RWPE1 (cell line): ENCODE measurements around the gene GALK1.
A peak's percentile ranks its signal among the peaks of the same experiment; 100 is the strongest.

Experiments
- CTCF ChIA-PET: fragments of 350-600 bp; sonication (Branson Sonifier 250); formaldehyde crosslinking; extraction: SDS; loops from one replicate; lab custom pipeline; 2021; lab: Yijun Ruan, JAX
- POLR2A ChIA-PET: fragments of 400-600 bp; formaldehyde crosslinking; extraction: SDS; loops from one replicate; lab custom pipeline; 2020; ENCODE audit warnings: antibody characterized with exemption; ENCODE audit not compliant: low non-redundant PET; lab: Yijun Ruan, JAX
- DNase-seq: peaks from one replicate; pipeline ENCODE4 v3.0.0; 2012; ENCODE audit warnings: low spot score
- H3K27ac ChIP-seq: fragments of 450-650 bp; 2 replicates; pipeline ENCODE4 v1.5.1; 2017
- CTCF ChIP-seq: fragments of 450-650 bp; conservative IDR thresholded peaks from 2 replicates; pipeline ENCODE4 v1.5.1; 2017; ENCODE audit warnings: low read depth, mild to moderate bottlenecking

Gene GALK1

GRCh38 chr17:75784473-75785015 lies 19.6 kb upstream of the GALK1 start, which contains the start of gene UNK:
Gene UNK, plus strand, starts transcription at chr17:75784806. Its CDS starts 75 bp downstream, at chr17:75784881.
- CTCF ChIA-PET, result interaction anchor here (0.6 to 1.4 kb wide), 2 partner anchors 12 to 583 kb away, joined by 3 to 8 read pairs; no protein-coding TSS in a partner anchor
- peak; percentile 99 for DNase-seq
- peak within 1 kb of the TSS; percentile 99 for H3K27ac ChIP-seq
- POLR2A ChIA-PET, result no interaction called here
- TF ChIP-seq CTCF, result no peak

DNA sequence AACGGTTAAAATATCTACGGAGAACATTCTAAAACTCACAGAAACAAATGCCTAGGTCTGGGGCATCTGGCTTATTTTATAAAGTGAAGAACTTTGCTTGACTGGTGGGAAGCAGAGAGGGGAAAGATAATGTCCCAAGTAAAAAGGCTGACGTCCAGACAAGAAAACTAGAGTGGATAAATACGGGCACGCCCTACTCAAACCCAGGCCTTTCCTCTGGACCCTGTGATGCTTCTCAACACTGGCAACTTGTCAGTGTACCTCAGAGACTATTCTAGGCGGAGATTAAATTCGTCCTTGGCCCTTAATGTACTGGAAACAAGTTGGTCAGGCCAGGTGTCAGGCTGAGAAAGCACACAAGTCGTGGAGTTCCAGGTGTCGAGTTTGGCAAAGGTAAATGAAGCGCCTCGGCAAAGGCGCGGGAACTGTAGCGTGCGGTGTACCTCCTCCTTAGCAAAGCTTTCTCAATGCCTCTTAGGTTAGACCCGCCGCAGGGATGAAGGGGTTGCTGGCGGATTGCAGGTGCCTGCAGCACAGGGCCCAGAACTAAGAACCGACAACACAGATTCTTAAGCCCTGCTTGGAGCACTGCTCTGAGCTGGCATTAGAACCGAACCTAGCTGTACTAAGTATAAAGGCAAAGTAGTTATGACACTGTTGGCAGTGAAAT lies 18.9 kb upstream of the GALK1 start:
- ChIA-PET POLR2A (interaction anchor here (1.3 kb wide), 1 partner anchor 72 kb away, joined by 4 read pairs; the partner anchor contains the start of gene WBP2), CTCF (interaction anchor here (0.6 to 1.6 kb wide), 8 partner anchors 11 to 790 kb away, joined by 3 to 8 read pairs (median 4); partner anchors contain the start of genes GALK1 and TRIM47)
- no peak for TF ChIP-seq CTCF
- no peak for DNase-seq
- peak overlapping the region; percentile 99 for H3K27ac ChIP-seq

DNA sequence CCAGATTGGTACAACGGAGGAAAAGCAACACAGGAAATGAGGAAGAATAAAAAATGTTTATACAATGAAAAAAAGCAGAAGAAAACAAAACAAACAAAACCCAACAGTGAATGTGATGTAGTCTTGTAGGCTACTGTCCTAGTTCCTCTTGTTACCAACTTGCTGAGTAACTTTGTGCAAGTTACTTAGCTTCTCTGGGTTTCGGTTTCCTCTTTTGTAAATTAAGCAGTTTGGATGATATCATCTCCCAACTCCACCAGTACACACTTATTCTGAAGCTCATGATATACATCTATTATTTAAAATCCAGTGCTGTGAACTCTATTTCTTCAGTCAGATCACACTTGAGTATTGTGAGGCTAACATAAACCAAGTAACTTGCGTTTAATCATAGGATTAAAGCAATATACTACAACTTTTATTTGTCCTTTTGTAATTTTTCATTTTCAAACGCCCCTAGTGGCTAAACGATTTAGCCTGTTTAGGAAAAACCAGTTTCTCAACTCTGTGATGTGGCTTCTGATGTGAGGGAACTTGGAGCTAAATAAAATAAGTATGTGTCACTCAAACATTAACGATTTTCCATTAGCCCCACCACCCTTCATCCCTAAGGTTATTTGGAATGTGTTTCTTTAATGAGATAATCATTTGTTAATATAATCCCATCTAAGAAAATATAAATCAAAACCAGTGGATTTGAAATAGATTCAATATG lies 18.2 kb upstream of the GALK1 start:
- CTCF ChIA-PET, result interaction anchor here (0.6 to 1.6 kb wide), 12 partner anchors 10 to 791 kb away, joined by 3 to 6 read pairs (median 4); partner anchors contain the start of genes GALK1 and TRIM47
- peak overlapping the region; percentile 99 for H3K27ac ChIP-seq
- no peak for DNase-seq
- TF ChIP-seq CTCF, result peak; percentile 87
- POLR2A ChIA-PET, result interaction anchor here (1.3 kb wide), 1 partner anchor 73 kb away, joined by 4 read pairs; the partner anchor contains the start of gene WBP2

DNA sequence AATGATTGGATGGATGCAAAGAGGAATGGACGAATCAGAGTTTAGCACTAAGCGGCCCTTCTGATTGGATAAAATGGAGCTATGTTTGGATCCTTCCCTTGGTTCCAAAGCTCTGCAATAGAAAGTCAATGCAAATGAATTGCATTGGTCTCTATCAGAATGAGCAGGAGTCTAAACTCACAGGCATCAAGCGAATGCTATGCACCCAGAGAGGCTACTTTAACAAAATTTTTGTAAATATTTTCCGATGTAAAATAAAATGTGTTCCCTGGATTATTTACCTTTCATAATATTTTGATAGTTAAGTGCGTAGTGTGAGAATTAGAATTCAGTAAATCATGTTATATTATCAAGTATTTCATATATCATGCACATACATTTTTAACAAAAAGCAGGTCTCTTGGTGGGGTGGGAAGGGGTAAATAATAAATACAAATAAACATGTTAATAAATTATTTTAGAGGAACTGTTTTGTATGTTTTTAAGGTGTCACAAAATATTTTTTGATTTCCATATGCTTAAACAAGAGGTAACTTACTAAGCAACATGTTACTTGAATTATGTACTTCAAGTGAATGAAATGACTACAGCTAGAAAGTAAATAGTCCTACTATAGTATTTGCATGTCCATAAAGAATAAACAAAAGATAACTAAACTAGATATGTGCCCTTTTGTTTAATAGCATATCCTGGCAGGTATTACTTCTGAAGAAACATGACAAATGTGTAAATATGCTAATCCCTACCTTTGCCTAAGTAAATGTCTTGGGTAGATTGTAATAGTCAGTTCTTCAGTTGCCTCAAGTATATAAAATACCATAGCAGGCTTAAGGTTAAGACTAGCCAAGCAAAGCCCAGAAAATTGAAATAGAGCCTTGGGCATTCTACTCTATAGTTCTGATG lies 15.2 kb upstream of the GALK1 start:
- ChIA-PET POLR2A (interaction anchor here (0.6 to 1.0 kb wide), 8 partner anchors 35 to 103 kb away, joined by 3 to 8 read pairs (median 4); partner anchors contain the start of gene TRIM47), CTCF (interaction anchor here (0.6 to 0.7 kb wide), 2 partner anchors 247 to 307 kb away, joined by 3 to 5 read pairs; partner anchors contain the start of gene EVPL)
- TF ChIP-seq CTCF, result no peak
- DNase-seq, result no peak
- H3K27ac ChIP-seq, result peak overlapping the region; percentile 96

DNA sequence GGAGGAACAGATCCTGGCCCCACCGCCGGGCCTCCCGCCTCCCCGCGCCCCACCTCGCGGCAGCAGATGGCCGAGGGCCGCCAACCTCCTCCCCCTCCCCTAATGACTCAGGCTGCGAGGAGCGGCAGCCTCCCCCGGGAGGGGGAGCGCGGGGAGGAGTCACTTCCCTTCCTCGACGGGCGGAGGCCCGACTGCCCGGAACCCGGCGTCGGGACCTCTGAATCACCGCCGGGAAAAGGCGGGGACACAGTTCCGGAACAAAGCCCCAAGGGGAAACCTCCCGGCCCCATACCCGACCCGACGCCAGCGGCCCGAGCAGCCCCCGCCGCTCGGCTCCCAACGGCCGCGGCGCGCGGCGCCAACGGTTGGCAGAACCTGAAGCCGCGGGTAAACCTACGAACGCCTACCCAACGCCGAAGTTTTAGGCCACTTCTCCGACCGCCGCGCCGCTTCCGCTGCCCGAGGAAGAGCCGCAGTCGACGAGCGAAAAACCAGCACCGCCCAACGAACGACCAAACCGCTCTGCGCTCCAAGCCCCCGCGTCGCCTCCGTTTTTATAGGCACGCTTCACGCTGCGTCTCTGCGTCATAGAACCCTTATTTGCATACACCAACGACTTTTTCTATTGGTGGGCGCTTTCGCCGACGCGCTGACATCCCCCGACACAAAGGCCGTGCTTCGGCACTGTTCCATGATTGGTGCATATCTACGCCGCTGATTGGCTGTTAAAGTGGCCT lies 14.4 kb upstream of the GALK1 start:
- ChIA-PET POLR2A (interaction anchor here (0.6 to 1.0 kb wide), 7 partner anchors 36 to 99 kb away, joined by 3 to 8 read pairs (median 4); partner anchors contain the start of gene TRIM47), CTCF (interaction anchor here (0.7 kb wide), 1 partner anchor 78 kb away, joined by 3 read pairs; no protein-coding TSS in a partner anchor)
- peak overlapping the region; percentile 96 for H3K27ac ChIP-seq
- peak; percentile 99 for DNase-seq
- TF ChIP-seq CTCF, result peak; percentile 18
